Fibroblast of lung (primary cell): ENCODE measurements around the gene FAM83D. TPM values are rescaled to one million over a fixed set of nuclear protein-coding genes. Genes with fewer than 3 reads are reported as not detected.
A peak's percentile ranks its signal among the peaks of the same experiment; 100 is the strongest.

Experiments used
- DNase-seq, 2 donors: peaks; one replicate each; pipeline versions ENCODE4 v3.0.0 to v3.0.0-alpha.2; 2010; ENCODE audit warnings: low read depth in 2 of 2
- H2AFZ ChIP-seq: 2 replicates; pipeline ENCODE4 v1.5.1; 2012; ENCODE audit warnings: low read length, control low read depth, inconsistent platforms
- H3K27ac ChIP-seq: 2 replicates; pipeline ENCODE4 v1.5.1; 2011; ENCODE audit warnings: low read length, control low read depth; ENCODE audit not compliant: insufficient read depth
- H3K27me3 ChIP-seq: 2 replicates; pipeline ENCODE4 v1.5.1; 2011; ENCODE audit warnings: mild to moderate bottlenecking, low read length; ENCODE audit not compliant: control insufficient read depth, insufficient read depth
- H3K36me3 ChIP-seq: 2 replicates; pipeline ENCODE4 v1.5.1; 2011; ENCODE audit warnings: low read length; ENCODE audit not compliant: control insufficient read depth, insufficient read depth
- H3K4me1 ChIP-seq: 2 replicates; pipeline ENCODE4 v1.5.1; 2011; ENCODE audit warnings: low read length; ENCODE audit not compliant: control insufficient read depth, insufficient read depth; ENCODE audit errors: extremely low read depth
- H3K4me2 ChIP-seq: 2 replicates; pipeline ENCODE4 v1.5.1; 2011; ENCODE audit warnings: low read length, control low read depth; ENCODE audit not compliant: insufficient read depth; ENCODE audit errors: extremely low read depth
- H3K4me3 ChIP-seq, 4 experiments: fragments of 200-600 bp in 1 of 4; sonication (generic) in 1 of 4; replicated peaks in 1 of 4; 2 replicates each; pipeline ENCODE4 v1.5.1; 2011 to 2016; ENCODE audit warnings: low read length in 4 of 4, low read depth in 3 of 4, mild to moderate bottlenecking in 3 of 4, control low read depth in 2 of 4, inconsistent platforms in 1 of 4, mixed read lengths in 1 of 4; ENCODE audit not compliant: insufficient read depth in 1 of 4; ENCODE audit errors: control extremely low read depth in 1 of 4
- H3K79me2 ChIP-seq: 2 replicates; pipeline ENCODE4 v1.5.1; 2012; ENCODE audit warnings: mild to moderate bottlenecking, low read length, inconsistent platforms; ENCODE audit not compliant: control insufficient read depth, insufficient read depth
- H3K9ac ChIP-seq: 2 replicates; pipeline ENCODE4 v1.5.1; 2011; ENCODE audit warnings: mild to moderate bottlenecking, low read length, control low read depth; ENCODE audit not compliant: insufficient read depth
- H3K9me3 ChIP-seq: 2 replicates; pipeline ENCODE4 v1.5.1; 2012; ENCODE audit warnings: low read depth, low read length; ENCODE audit not compliant: control insufficient read depth, insufficient read depth
- H4K20me1 ChIP-seq: 2 replicates; pipeline ENCODE4 v1.5.1; 2011; ENCODE audit warnings: low read length; ENCODE audit not compliant: control insufficient read depth, insufficient read depth; ENCODE audit errors: extremely low read depth
- EZH2 ChIP-seq: IDR thresholded peaks from 2 replicates; pipeline ENCODE4 v1.5.1; 2012; ENCODE audit warnings: low read length, control low read depth, mild to moderate bottlenecking; ENCODE audit errors: missing control alignments
- polyA plus RNA-seq, 2 donors: library from polyadenylated mRNA; depleted of rRNA in 1 of 2; stranded (reverse) in 1 of 2; unstranded in 1 of 2; fragments of >200 nt; gene quantifications; 2 replicates each; pipeline ENCODE4 v1.2.1, GENCODE V29; 2011 to 2012; ENCODE audit warnings: missing spikeins in 1 of 2
- total RNA-seq: library from RNA; depleted of rRNA; stranded (reverse); fragments of >200 nt; gene quantifications from 2 replicates; pipeline ENCODE4 v1.2.1, GENCODE V29; 2014
- TF ChIP-seq, protein P1 (sequence below), 2 donors: IDR thresholded peaks in 1 of 2; conservative IDR thresholded peaks in 1 of 2; 1 replicate in 1 of 2; 2 replicates in 1 of 2; pipeline ENCODE4 v1.5.1; 2011 to 2012; ENCODE audit warnings: low read length in 2 of 2, control low read depth in 1 of 2, inconsistent platforms in 1 of 2, low read depth in 1 of 2, mild to moderate bottlenecking in 1 of 2

FAM83D gene
- total and polyA plus RNA-seq, 2 donors (not counting 1 experiment from before 2014, with no cell fraction given): 21.3 to 34.5 TPM

DNA sequence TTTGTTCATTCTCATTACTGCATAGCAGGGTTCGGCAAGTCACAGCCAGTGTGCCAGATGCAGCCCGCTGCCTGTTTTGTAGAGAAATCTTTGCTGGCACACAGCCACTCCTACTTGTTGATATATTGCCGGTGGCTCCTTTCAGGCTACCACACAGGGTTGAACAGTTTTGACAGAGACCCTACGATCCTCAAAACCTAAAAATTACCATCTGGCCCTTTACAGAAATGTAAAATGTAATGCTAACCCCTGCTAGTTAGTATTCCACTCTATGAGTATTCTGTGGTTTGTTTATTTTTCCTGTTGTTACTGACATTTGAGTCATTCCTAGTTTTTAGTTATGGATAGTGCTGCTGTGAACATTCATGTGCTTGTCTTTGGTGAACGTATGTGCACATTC is 47.4 kb downstream of the FAM83D start:
- Histone ChIP-seq H3K4me2 (peak overlapping the region; percentile 44), H3K79me2 (no peaks in the 10 kb centered on the region), H3K4me3 (no peak overlapping the region), H3K9me3 (no peaks in the 10 kb centered on the region), H2AFZ (no peak overlapping the region), H4K20me1 (no peaks in the 10 kb centered on the region), H3K27me3 (no peaks in the 10 kb centered on the region), H3K27ac (peak overlapping the region; percentile 59), H3K4me1 (peaks cover 16% of the 10 kb centered on the region), H3K36me3 (no peaks in the 10 kb centered on the region), H3K9ac (no peak overlapping the region)
- TF ChIP-seq, protein P1, sequence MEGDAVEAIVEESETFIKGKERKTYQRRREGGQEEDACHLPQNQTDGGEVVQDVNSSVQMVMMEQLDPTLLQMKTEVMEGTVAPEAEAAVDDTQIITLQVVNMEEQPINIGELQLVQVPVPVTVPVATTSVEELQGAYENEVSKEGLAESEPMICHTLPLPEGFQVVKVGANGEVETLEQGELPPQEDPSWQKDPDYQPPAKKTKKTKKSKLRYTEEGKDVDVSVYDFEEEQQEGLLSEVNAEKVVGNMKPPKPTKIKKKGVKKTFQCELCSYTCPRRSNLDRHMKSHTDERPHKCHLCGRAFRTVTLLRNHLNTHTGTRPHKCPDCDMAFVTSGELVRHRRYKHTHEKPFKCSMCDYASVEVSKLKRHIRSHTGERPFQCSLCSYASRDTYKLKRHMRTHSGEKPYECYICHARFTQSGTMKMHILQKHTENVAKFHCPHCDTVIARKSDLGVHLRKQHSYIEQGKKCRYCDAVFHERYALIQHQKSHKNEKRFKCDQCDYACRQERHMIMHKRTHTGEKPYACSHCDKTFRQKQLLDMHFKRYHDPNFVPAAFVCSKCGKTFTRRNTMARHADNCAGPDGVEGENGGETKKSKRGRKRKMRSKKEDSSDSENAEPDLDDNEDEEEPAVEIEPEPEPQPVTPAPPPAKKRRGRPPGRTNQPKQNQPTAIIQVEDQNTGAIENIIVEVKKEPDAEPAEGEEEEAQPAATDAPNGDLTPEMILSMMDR (conservative IDR thresholded peaks at IDR 0.05 in 1 of 2, IDR thresholded peaks at IDR 0.05 in 1 of 2; ENCODE audit: low read depth in 1 of 2, low read length in 2 of 2): no peak
- TF ChIP-seq EZH2: no peak
- peak; percentile 65 to 72 for DNase-seq

- no peaks in the 10 kb centered on the region for H3K36me3 ChIP-seq
- H3K9me3 ChIP-seq: no peaks in the 10 kb centered on the region
- H3K9ac ChIP-seq: no peak overlapping the region
- H3K4me1 ChIP-seq: peaks cover 11% of the 10 kb centered on the region
- no peak overlapping the region for H3K4me3 ChIP-seq
- no peak overlapping the region for H3K4me2 ChIP-seq
- H4K20me1 ChIP-seq: no peaks in the 10 kb centered on the region
- H3K27ac ChIP-seq: no peak overlapping the region
- no peaks in the 10 kb centered on the region for H3K27me3 ChIP-seq
- no peaks in the 10 kb centered on the region for H3K79me2 ChIP-seq
- no peak overlapping the region for H2AFZ ChIP-seq
- peak in 1 of 2 donors; percentile 56 for DNase-seq
- TF ChIP-seq, protein P1 (conservative IDR thresholded peaks at IDR 0.05 in 1 of 2, IDR thresholded peaks at IDR 0.05 in 1 of 2; ENCODE audit: low read depth in 1 of 2, low read length in 2 of 2): no peak
- no peak for TF ChIP-seq EZH2
Observed at GRCh38 chr20:38975539-38976120, 49.4 kb downstream of the FAM83D start.

GRCh38 chr20:38979434-38979833 is 53.2 kb downstream of the FAM83D start:
- H2AFZ ChIP-seq: no peak overlapping the region
- H3K9ac ChIP-seq: no peak overlapping the region
- H4K20me1 ChIP-seq: no peaks in the 10 kb centered on the region
- H3K36me3 ChIP-seq: no peaks in the 10 kb centered on the region
- no peak overlapping the region for H3K4me3 ChIP-seq
- H3K27ac ChIP-seq: no peak overlapping the region
- TF ChIP-seq, protein P1 (conservative IDR thresholded peaks at IDR 0.05 in 1 of 2, IDR thresholded peaks at IDR 0.05 in 1 of 2; ENCODE audit: low read depth in 1 of 2, low read length in 2 of 2): no peak
- TF ChIP-seq EZH2: no peak
- no peaks in the 10 kb centered on the region for H3K4me1 ChIP-seq
- peaks cover 2% of the 10 kb centered on the region for H3K79me2 ChIP-seq
- no peak overlapping the region for H3K4me2 ChIP-seq
- H3K27me3 ChIP-seq: no peaks in the 10 kb centered on the region
- DNase-seq: no peak
- H3K9me3 ChIP-seq: no peaks in the 10 kb centered on the region
